ENCODE measurements around the gene OLFM3. TPM values are rescaled to one million over a fixed set of nuclear protein-coding genes. Genes with fewer than 3 reads are reported as not detected.

OLFM3 gene
- total RNA-seq, 1 experiment from 2014 or later, result not detected

DNA sequence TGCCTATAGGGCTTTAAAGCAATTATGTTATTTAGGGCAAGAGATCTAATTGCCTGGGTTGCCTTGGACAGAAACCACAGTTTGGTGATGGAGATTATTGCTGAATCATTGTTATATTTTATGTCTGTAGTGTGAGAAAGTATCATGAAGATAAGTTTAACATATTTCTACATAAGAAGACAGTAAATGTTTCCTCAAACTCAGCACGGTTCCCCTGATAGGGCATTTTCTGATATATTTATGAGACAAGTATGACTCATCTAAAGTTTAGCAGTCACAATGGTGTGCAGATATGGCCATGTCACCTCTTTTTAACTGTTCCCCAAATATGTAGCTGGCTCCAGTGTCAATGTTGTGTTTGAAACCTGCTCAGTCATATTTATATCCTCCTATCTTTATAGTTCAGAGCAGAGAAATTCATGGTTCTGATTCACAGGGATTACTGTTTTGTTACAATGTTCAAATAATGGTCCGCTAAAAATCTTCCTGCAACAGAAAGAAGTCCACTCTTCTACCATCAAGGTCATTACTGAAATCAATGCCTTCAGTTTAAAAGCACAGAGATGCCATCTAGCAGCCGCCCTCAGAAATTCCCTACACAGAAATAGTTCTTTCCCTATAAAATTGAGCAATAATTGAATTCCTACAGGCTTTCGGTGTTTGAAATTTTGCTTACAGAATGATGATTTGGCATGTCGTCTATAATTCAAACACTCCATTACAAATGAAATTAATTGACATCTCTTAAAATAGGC, 3.7 kb downstream of the OLFM3 start:
- Histone ChIP-seq H3K9me3 (ENCODE audit: control insufficient read depth in 1 of 2, insufficient read depth in 1 of 2, low read depth in 1 of 2, low read length in 2 of 2) (no peaks in the 10 kb centered on the region), H3K4me1 (ENCODE audit: control insufficient read depth in 1 of 2, insufficient read depth in 2 of 2, low read length in 2 of 2) (no peaks in the 10 kb centered on the region), H3K36me3 (ENCODE audit: control insufficient read depth in 1 of 2, insufficient read depth in 2 of 2, low read length in 2 of 2) (no peaks in the 10 kb centered on the region), H3K4me2 (ENCODE audit: low read length) (no peak overlapping the region), H3K9me2 (ENCODE audit: insufficient read depth) (no peaks in the 10 kb centered on the region), H4K20me1 (ENCODE audit: insufficient read depth) (no peaks in the 10 kb centered on the region), H3K27ac (ENCODE audit: low read depth, low read length) (no peak overlapping the region), H3K9ac (ENCODE audit: low read length) (no peak overlapping the region), H3K79me2 (ENCODE audit: insufficient read depth, low read length) (no peaks in the 10 kb centered on the region), H3K27me3 (ENCODE audit: insufficient read depth, low read length) (no peaks in the 10 kb centered on the region), H3K4me3 (replicated peaks in 1 of 2; ENCODE audit: low read depth in 1 of 2, low read length in 2 of 2) (no peak overlapping the region), H2AFZ (ENCODE audit: low read depth, low read length, poor library complexity, severe bottlenecking) (no peak overlapping the region)
- ChIA-PET POLR2A (no interaction called here), RAD21 (ENCODE audit: low non-redundant PET in 1 of 2, low total read pairs in 2 of 2, uncharacterized antibody in 2 of 2, unreplicated experiment in 2 of 2) (no interaction called here), CTCF (interaction anchor here (0.9 to 1.4 kb wide), 2 partner anchors 17 to 1468 kb away, joined by 3 to 5 read pairs; no protein-coding TSS in a partner anchor)
- intact Hi-C loops (cut with micrococcal nuclease), result loop anchor here (10.0 kb wide), 2 partner anchors 202 to 432 kb away; no protein-coding TSS in a partner anchor
- ATAC-seq, result no peak
- TF ChIP-seq SP1 (IDR thresholded peaks at IDR 0.05; ENCODE audit: low read depth), result no peak
- TF ChIP-seq FOSL1 (IDR thresholded peaks at IDR 0.05; ENCODE audit: low read depth), result no peak
- TF ChIP-seq ZNF274 (IDR thresholded peaks at IDR 0.05; ENCODE audit: low read depth, low read length), result no peak
- TF ChIP-seq POLR2A (IDR thresholded peaks at IDR 0.05; ENCODE audit: borderline replicate concordance, extremely low read depth, insufficient read depth, insufficient read length), result no peak
- TF ChIP-seq ATF3 (IDR thresholded peaks at IDR 0.05), result no peak
- TF ChIP-seq ZFX (IDR thresholded peaks at IDR 0.05), result no peak
- no peak for TF ChIP-seq JUND (IDR thresholded peaks at IDR 0.05)
- no peak for TF ChIP-seq CTCF (IDR thresholded peaks at IDR 0.05 in 2 of 3, conservative IDR thresholded peaks at IDR 0.05 in 1 of 3; ENCODE audit: borderline replicate concordance in 1 of 3, insufficient read depth in 1 of 3, low read depth in 2 of 3, low read length in 2 of 3)
- no peak for TF ChIP-seq RAD21 (IDR thresholded peaks at IDR 0.05; ENCODE audit: low read depth)
- no peak for TF ChIP-seq TCF7L2 (IDR thresholded peaks at IDR 0.05; ENCODE audit: borderline replicate concordance, extremely low read depth, insufficient read depth, insufficient read length)
- TF ChIP-seq, protein P1, sequence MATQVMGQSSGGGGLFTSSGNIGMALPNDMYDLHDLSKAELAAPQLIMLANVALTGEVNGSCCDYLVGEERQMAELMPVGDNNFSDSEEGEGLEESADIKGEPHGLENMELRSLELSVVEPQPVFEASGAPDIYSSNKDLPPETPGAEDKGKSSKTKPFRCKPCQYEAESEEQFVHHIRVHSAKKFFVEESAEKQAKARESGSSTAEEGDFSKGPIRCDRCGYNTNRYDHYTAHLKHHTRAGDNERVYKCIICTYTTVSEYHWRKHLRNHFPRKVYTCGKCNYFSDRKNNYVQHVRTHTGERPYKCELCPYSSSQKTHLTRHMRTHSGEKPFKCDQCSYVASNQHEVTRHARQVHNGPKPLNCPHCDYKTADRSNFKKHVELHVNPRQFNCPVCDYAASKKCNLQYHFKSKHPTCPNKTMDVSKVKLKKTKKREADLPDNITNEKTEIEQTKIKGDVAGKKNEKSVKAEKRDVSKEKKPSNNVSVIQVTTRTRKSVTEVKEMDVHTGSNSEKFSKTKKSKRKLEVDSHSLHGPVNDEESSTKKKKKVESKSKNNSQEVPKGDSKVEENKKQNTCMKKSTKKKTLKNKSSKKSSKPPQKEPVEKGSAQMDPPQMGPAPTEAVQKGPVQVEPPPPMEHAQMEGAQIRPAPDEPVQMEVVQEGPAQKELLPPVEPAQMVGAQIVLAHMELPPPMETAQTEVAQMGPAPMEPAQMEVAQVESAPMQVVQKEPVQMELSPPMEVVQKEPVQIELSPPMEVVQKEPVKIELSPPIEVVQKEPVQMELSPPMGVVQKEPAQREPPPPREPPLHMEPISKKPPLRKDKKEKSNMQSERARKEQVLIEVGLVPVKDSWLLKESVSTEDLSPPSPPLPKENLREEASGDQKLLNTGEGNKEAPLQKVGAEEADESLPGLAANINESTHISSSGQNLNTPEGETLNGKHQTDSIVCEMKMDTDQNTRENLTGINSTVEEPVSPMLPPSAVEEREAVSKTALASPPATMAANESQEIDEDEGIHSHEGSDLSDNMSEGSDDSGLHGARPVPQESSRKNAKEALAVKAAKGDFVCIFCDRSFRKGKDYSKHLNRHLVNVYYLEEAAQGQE (IDR thresholded peaks at IDR 0.05; ENCODE audit: low read depth), result no peak
- TF ChIP-seq SRF (IDR thresholded peaks at IDR 0.05; ENCODE audit: low read depth), result no peak
- TF ChIP-seq, protein P2, sequence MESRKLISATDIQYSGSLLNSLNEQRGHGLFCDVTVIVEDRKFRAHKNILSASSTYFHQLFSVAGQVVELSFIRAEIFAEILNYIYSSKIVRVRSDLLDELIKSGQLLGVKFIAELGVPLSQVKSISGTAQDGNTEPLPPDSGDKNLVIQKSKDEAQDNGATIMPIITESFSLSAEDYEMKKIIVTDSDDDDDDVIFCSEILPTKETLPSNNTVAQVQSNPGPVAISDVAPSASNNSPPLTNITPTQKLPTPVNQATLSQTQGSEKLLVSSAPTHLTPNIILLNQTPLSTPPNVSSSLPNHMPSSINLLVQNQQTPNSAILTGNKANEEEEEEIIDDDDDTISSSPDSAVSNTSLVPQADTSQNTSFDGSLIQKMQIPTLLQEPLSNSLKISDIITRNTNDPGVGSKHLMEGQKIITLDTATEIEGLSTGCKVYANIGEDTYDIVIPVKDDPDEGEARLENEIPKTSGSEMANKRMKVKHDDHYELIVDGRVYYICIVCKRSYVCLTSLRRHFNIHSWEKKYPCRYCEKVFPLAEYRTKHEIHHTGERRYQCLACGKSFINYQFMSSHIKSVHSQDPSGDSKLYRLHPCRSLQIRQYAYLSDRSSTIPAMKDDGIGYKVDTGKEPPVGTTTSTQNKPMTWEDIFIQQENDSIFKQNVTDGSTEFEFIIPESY (IDR thresholded peaks at IDR 0.05; ENCODE audit: extremely low read depth, insufficient replicate concordance, low read length), result no peak
- no peak for TF ChIP-seq MAX (IDR thresholded peaks at IDR 0.05)
- BruUV-seq (replicated peaks), result no TSS peak
- DNase-seq (ENCODE audit: low read depth, low spot score), result no peak
